ENCODE measurements around the gene CNTROB.

The CNTROB gene

DNA sequence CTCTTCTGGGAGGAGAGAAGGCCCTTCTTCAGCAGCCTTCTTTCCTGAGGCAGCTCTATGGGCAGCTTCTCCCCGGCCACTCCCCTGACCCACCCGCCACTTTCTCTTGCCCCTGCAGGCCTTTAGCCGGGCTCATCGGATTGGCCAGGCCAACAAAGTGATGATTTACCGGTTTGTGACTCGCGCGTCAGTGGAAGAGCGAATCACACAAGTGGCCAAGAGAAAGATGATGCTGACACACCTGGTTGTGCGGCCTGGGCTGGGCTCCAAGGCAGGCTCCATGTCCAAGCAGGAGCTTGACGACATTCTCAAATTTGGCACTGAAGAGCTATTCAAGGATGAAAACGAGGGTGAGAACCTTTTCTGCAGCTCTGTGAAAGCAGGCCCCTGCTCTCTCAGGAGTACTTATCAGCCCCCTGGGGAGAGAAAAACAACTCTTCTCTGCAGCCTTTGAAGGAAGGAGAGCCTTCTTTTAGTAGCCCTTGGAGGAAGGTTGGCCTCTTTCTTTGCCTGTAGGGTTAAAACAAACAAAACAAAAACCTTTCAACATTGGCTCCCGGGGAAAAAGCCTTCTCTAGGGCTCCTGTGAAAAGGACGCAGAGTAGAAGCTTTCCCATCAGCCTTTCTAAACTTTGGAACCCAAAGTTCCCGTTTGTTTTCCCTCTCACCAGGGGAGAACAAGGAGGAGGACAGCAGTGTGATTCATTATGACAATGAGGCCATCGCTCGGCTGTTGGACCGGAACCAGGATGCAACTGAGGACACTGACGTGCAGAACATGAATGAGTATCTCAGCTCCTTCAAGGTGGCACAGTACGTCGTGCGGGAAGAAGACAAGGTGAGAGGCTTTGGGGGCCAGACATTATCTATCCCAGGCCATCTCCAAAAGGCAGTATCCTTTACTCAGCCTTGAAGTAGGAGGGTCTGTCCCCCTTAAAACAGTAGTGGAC lies 28.6 kb upstream of the CNTROB start:
- no peak for DNase-seq (ENCODE audit: low read depth in 2 of 2)

DNA sequence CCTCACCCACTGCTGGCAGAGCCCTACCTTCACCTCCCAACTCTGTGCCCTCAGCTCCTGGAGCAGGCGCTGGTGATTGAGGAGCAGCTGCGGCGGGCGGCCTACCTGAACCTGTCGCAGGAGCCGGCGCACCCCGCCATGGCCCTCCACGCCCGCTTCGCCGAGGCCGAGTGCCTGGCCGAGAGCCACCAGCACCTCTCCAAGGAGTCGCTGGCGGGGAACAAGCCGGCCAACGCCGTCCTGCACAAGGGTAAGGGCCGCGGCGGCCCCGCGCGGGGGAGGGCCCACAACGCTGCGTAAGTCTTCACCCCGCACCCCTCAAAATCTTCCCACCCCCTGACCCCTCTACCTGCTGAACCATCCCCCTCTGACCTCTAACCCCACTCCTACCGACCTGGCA lies 22.9 kb upstream of the CNTROB start:
- no peak for DNase-seq (ENCODE audit: low read depth in 2 of 2)

DNA sequence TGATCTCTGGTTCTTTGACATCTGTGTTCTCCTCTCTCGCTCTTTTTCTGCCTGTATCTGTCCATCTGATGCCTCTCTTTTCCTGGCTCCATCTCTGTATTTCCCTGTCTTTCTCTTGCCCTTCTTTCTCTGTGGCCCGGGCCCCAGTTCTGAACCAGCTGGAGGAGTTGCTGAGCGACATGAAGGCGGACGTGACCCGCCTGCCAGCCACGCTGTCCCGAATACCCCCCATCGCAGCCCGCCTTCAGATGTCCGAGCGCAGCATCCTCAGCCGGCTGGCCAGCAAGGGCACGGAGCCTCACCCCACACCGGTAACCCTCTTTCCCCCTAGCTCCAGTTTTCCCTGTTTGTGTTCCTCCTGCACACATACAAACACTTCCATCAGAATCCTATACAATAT lies 21.7 kb upstream of the CNTROB start:
- DNase-seq (ENCODE audit: low read depth in 2 of 2) = no peak

DNA sequence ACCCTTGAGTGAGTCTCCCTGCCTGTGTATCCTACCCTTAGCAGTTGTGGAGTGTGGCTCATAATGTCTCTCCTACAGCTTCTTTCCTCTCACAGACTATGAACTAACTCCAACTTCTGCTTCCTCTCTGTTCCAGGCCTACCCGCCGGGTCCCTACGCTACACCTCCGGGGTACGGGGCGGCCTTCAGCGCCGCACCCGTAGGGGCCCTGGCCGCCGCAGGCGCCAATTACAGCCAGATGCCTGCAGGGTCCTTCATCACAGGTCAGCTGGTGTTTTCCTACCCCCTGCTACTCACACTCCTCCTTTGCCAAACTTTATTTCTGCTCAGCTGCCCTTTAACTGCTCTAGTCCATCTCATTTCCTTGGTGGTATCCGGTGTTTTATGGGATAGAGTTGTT lies 21.3 kb upstream of the CNTROB start:
- DNase-seq (ENCODE audit: low read depth in 2 of 2) = no peak

- DNase-seq (ENCODE audit: low read depth in 2 of 2) = no peak
Measured at GRCh38 chr17:7911116-7911515, 20.9 kb upstream of the CNTROB start.

DNA sequence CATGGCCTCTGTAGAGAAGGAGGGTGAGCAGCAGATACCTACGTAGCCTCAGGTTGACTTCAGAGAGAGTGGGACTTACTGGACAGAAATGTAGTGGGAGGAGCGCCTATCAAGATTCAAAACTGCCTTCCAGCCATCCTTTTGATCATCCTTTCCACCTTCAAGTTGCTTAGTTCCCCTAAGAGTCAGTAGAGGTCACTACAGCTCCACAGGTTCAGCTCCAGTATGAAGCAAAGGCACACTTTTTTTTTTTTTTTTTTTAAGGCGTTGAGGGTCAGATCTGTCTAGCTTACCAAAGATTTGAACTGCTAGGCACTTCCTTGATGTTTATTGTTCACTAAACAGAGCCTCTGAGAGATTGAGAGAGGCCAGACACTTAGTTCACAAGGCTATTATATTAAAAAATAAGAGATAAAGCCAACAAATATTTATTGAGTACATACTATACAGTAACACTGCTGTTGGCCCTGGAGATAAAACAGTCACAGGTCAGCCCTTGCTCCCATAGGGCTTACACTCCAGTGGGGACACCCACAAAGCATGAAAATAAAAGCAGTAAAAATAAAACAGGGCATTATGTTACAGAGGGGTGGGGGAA lies 19.0 kb upstream of the CNTROB start:
- peak in 1 of 2 donors; percentile 30 for DNase-seq (ENCODE audit: low read depth in 2 of 2)

GRCh38 chr17:7915179-7915610 lies 16.8 kb upstream of the CNTROB start:
- no peak for DNase-seq (ENCODE audit: low read depth in 2 of 2)

- peak; percentile 62 to 78 for DNase-seq (ENCODE audit: low read depth in 2 of 2)
Measured at GRCh38 chr17:7915611-7916384, 16.2 kb upstream of the CNTROB start, which contains the start of gene RNF227. Gene RNF227, minus strand, starts transcription at chr17:7916289. Its CDS starts 94 bp downstream, at chr17:7916195.

- DNase-seq (ENCODE audit: low read depth in 2 of 2) = no peak
Measured at GRCh38 chr17:7916385-7916682, 15.7 kb upstream of the CNTROB start.

- DNase-seq (ENCODE audit: low read depth in 2 of 2) = no peak
Measured at GRCh38 chr17:7916808-7917207, 15.2 kb upstream of the CNTROB start.

GRCh38 chr17:7922269-7922844 lies 9.6 kb upstream of the CNTROB start:
- no peak for DNase-seq (ENCODE audit: low read depth in 2 of 2)

DNA sequence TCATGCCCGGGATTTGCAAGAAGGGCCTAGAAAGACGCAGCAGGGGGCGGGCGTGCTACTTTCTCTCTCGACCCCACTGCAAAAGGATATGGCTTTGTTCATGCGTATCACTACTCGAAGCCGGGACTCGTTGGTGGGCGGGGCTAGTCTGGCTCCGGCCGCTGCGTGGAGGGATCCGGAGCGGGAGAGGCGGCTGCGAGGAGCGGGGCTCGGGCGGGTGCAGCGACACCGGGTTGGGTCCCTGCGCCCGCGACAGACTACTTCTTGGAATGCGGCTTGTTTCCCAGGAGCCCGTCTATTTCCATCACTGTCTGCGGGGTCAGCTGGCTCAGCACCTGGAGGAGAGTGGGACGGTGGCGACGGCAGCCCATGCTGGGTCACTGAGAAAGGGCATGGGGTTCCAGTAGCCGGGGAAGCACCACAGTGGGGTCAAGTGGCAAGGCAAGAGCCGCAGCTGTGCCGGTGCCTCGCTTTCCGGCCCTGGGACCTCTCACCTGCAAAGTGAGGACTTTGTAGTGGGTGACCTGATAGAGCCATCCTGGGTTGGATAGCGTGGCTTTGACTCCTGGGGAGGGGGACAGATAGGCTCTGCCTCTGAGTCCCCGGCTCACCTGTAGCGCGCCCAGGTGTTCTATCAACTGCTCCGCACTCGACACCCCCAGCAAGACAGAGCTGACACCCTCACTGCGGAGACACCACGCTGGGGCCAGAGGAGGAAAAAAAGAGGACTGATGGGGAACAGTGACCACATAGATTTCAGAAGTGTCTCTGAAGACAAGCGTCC lies 9.0 kb upstream of the CNTROB start:
- DNase-seq (ENCODE audit: low read depth in 2 of 2) = peak; percentile 73 to 78

GRCh38 chr17:7927596-7927995 lies 4.4 kb upstream of the CNTROB start:
- DNase-seq (ENCODE audit: low read depth in 2 of 2) = no peak

DNA sequence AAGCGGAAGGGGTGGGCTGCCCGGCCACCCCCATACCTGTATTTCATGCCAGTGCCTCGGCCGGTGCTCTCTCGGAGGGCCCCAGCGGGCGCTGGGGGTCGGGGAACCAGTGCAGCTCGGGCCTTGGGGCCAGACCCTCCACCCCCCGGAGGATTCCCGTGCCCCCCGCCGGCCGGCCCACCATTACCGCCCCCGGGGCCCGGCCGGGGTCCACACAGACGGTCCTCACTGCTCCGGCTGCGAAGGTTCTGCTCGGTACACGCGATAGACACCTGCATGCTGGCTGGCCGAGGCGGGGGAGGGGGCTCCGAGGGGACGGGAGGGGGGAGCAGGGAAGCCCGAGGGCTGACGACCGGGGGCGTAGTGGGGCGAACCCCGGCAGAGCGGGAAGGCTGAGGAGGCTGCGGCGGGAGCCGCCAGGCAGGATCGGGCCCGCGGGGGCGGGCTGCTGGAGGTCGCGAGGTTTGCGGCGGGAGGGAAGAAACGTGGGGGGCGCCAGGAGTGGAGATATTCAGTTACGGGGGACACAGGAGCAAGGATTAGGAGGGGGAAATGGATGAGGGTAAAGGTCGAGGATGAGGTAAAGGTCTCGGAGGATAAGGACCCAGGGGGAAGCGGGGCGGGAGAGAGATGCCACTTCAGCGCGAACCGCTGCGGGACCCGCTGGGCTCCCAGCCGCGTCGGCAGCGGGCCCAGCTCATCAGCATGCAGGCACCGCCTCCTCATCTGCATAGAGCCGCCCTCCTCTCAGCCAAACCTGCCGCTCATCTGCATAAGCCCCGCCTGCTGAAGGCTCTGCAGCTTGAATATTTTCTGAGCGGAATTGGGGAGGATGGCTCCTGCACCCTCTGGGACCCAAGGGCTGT lies 2.6 kb upstream of the CNTROB start, which contains the start of gene KCNAB3:
KCNAB3 (minus strand) TSS at position 699 of the 866 bp plus-strand sequence; CDS start at position 278, 421 bp downstream.
- no peak for DNase-seq (ENCODE audit: low read depth in 2 of 2)

DNA sequence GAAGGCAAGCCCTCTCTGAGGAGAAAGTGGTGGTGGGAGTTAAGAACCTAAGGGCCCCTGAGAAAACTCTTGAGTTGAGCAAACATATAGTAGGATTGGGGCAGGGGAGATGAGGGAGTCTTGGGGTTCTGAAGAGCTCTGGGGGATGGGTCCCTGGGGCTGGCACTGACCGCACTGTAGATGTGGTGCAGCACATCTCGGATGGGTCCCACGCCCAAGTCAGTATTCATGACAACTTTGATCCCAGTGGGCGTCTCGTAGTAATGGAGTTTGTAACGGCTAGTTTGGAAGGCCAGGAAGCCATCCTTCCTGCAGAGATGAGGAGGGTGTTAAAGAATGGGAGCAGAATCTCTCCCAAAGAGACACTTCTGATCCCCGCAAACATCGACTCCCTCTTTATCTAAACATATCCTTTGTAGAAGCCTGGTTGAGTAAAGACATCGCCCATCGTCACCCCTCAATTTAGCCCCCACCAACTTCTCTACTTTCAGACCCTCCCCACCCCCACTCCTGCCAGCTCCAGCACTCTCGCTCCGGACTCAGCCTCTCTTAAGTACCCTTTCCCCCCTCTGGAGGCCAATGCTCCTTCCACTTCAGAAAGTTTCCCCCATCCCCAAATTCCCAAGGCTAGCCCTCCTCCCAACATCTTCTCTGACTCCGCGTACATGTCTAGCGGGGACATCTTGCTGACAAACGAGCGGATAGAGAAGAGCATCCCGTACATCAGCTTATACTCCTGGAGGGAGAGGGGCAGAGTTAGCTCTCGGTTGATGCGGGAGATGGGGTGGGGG lies 970 bp upstream of the CNTROB start:
- no peak for DNase-seq (ENCODE audit: low read depth in 2 of 2)

DNA sequence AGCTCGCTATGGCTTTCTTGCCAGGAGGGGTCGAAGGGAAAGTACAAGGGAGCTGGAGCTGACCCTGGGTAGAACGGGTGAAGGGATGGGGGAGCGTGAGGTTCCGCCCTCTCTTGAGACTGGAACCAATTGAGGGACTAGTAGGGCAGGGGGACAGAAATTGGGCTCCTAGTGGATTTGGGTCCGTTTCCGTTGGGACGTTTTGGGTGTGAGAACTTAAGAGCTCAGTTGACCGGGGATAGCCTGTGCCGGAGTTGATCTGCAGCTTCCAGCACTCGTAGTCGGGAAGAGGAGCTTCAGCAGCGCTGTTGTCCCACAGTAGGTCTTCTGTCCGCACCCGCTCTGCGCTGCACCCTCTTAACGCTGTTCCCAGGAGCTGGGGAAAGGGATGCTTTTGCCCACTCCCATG lies 481 bp downstream of the CNTROB start:
- no peak for DNase-seq (ENCODE audit: low read depth in 2 of 2)

- DNase-seq (ENCODE audit: low read depth in 2 of 2) = peak in 1 of 2 donors; percentile 13
Measured at GRCh38 chr17:7932949-7933348, 943 bp downstream of the CNTROB start.

GRCh38 chr17:7935859-7936258 lies 3.9 kb downstream of the CNTROB start:
- DNase-seq (ENCODE audit: low read depth in 2 of 2) = no peak

GRCh38 chr17:7940034-7940433 lies 8.0 kb downstream of the CNTROB start:
- no peak for DNase-seq (ENCODE audit: low read depth in 2 of 2)
